ENCODE data around the gene PGLYRP3.

The PGLYRP3 gene

DNA sequence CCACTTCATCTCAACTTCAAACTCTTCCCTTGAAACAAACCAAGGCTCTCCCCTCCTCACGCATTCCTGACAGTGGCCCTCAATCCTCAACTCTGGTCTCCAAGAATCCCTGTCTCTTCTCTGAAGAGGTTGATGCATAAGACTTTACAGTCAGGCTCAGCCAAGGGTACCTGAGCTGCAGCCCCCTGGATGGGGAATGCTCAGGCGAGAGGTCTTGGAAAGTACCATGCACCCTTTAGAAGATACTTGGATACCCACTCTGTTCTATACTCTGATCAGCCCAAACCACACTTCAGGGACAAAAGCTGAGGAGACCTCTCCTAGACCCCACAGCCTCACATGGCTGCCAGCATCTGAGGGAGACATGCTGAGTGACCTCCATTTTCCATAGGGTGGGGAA is 536 bp upstream of the PGLYRP3 start:
- no peak for DNase-seq (ENCODE audit: low spot score)

DNA sequence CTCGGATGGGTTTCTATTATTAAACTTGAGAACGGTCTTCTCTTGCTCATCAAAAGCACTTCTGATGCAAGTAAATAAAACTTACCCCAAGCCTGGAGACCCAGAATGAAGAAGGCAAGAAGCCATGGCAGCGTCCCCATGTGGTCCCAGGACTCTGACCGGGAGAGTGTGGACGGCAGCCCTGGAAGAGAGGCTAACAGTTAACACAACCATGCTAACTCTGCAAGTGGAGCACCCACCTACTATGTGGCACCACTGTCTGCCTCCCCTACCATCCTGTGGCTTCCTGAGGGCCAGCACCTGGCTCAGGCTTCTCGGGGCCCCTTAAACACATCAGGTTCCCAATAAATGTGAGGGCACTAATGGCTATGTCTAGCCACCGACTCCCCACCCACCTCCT is 2.2 kb downstream of the PGLYRP3 start:
- no peak for DNase-seq (ENCODE audit: low spot score)

DNA sequence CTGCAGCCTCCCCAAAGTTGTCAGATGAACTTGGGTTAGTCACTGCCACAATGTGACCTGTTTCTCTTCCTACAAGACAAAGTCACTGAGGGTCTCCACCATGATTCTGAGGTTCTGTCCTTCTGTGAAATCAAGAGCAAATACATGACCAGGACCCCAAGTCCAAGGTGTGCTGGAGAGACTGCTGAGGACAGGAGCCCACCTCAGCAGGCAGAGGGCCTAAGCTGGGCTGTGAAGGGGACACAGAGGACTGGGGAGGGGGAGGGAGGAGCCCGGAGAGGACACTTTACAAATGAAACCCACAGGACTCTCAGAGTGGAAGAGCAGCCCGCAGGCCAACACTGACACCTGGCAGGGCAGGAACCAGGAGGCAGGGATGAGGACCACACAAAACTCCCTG is 3.3 kb downstream of the PGLYRP3 start:
- DNase-seq (ENCODE audit: low spot score), result no peak

DNA sequence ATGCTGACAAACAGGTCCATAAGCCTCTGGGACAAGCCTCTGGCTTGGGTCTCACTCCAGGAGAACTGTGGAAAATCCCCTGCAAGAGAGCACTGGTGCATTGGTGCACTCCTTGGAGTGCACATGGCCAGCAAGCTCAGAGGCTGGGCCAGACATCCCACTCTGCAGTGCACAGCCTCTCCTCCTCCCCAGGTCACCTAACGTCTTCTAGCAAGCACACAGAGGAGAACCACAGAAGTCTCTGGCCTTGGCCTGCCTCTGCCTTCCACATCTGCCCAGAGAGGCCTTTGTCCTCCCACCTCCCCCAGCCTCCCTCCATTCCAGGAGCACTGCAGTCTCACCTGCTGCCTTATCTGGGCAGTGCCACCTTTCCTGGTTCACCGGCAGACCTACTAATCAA is 4.2 kb downstream of the PGLYRP3 start:
- DNase-seq (ENCODE audit: low spot score), result no peak

DNA sequence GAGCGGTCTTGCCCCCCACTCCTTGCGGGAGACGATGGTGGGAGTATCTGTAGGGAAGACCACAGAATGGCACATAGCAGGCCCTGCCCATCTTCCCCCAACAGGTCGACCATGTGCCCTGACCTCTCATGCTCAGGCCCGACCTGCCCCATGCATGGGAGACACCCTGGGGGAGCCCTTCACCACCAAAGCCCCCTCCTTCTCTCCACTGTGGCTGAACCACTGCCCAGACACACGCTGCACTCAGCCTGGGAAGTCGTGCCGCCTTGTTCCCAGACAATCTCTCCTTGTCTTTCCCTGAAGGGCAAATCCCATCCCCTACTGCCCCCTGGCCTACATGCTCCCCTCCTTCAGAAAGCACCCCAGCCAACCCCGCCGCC is 5.5 kb downstream of the PGLYRP3 start:
- no peak for DNase-seq (ENCODE audit: low spot score)

DNA sequence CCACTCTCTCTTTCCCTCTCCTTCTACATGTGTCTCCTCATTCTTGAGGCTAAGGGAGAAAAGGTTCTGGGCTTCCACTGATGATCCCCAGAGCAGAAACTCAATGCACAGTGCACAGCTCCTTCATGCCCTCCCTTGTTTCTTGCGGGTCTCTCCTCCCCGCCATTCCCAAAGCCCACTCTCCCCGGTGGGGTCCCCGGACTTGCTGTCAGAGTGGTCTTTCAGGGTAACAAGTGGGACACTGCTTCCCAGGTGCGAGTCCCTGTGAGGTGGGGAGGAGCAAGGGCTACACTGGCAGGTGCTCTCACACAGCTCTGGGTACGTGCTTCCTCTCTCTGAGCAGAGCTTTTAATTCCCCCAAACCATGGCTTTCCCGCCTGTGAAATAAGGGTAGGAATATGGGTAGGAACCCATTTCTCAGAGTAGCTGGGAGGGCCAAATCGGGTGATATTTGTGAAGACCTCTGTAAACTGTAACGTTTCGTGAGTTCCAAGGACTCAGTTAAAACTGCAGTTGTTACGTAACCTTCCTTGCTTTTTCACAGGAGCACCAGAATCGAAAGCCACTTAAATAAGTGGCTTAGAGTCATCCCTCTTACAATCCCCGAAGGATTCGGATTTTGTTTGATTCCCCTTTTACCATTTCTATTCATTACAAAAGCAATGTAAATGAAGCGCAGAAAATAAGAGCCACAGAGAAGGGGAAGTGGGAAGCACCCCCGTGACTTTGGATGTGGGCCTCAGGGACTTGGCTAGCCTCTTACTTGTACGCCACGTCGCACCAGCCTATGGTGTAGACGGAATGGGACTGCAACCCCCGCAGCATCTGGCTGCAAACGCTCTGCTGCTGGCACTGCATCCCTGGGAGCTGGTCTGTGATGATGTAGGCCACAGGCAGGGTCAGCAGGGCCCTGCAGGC is 6.2 kb downstream of the PGLYRP3 start:
- DNase-seq (ENCODE audit: low spot score), result no peak

DNA sequence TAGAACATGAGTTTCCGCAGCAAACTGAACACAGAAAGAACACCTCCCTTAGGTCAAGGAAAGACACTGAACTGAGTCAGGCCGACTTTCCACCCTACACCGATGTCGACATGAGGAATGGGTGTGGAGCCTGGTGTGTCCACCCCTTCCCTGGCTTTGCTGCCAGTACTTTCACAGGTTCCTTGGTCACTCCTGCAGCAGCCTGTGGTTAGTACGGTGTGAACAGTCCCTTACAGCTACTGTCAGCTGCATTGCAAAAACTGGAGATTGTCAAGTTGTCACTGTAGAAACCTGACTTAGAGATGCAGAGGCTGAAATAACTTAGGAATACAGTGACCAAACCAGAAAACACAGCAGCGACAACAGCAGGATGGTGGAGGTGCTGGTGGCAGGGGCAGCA is 7.1 kb downstream of the PGLYRP3 start:
- no peak for DNase-seq (ENCODE audit: low spot score)

DNA sequence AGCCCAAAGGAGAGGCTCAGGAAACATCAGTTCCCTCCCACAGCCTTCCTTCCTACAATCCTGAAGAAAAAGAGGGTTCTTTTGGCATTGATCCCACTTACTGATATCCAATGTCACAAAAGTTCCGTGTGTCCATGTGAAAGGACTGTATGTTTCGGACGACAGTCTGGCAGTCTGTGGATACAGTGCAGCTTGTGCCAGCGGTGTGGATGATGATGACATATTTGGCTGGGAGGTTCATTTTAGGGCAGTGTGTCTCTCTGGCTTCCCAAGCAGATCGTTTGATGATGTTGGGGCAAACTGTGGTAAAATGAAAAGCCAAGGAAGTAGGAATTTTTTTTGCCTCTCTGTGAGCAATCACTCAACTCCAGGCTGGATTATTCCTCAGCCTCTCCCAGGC is 10.4 kb downstream of the PGLYRP3 start:
- no peak for DNase-seq (ENCODE audit: low spot score)

DNA sequence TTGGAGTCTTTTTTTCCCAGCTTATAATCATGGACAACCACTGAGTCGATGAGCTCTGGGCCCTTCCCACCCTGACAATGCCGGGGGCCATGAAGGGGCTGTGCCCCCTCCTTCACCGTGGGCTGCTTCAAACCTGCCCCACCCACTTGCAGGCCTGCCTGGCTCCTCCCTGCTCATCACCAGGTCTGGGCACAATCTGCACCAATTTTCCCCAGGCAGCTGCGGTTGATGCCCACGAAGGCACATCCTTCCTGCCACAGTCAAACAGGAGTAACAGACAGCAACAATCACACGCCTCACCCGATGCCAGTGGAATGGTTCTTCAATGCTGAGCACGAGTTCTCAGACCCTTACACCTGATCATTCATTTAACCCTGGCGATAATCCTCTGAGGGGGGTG is 18.9 kb downstream of the PGLYRP3 start:
- DNase-seq (ENCODE audit: low spot score), result no peak

DNA sequence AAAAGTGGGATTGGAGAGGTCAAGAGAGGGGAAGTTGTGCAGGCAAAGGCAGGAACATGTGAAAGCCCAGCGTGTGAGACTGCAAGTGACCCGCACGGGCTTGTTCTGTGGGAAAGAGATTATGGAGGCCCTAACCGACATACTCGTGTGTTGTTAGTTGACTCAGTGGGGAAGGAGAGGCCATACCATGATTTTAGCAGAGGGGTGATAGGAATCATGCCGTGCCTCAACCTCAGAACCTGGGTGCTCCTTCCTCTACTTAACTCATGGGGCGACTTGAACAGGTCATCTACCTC is 19.3 kb downstream of the PGLYRP3 start:
- DNase-seq (ENCODE audit: low spot score), result no peak

DNA sequence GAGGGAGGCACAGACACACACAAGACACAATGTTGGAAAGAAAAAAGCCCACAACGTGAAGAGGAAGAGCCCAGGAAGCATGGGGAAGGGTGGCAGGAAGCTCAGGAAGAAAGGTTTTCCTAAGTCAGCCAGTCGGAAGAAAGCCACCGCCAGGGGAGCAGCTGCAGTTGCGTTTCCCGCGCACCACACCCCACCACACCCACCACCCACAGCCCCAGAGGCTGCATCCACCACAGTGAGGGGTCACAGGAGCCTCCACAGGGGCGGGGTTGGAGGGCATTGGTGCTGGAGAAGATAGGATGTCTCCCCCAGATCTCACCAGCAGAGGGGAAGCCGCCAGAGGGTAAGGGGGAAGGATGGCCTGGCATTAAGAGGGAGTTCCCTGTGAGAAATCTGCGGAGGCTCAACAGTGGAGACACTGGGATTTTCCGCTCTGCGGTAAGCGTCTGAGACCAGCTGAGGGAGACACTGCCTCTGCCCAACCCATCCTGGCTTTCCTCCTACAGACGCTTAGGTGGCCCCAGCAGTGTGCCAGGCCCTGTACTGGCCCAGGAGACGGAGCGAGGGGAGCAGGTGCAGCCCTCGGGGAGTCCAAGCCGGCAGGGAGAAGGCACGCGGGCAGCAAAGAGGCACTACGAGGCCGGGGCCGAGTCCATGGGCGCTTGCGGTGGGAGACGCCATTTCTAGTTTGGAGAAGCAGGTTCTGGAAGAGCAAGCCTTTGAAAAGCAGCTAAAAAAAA is 19.8 kb downstream of the PGLYRP3 start:
- DNase-seq (ENCODE audit: low spot score), result no peak

DNA sequence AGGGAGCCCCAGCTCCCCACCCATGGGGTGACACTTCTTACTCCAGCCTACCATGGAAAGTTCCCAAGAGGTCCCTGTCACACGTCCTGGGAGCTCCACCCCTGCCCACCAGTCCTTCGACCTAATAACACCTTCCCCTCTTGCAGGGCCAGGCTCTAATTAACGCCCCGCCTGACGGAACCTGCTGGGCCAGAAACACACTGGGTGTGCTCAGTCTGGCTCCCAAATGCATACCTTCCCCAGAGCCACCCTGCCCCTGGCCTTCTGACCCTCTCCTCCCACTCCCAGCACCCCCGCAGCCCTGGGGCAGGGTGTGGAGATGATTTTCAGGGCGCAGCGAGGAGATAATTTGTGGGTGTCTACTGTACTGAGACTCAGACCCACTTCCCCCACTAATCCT is 20.6 kb downstream of the PGLYRP3 start:
- no peak for DNase-seq (ENCODE audit: low spot score)

DNA sequence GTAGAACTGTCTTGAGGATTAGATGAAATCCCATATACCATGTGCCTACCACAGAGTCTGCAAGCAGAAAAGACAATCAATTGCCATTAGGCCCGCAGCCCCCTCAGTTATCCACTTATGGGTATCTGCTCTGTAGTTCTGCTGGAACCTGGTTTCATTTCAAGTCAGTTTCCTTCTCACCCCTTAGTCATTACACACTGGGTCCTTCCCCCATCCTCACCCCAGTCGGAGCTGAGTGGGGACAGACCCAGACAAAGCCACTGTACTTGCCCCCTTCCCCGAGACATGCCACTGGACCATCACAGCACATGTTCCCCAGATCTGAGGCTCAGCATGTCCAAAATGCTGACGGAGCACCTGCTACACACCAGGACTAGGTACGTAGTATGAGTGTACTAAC is 21.2 kb downstream of the PGLYRP3 start:
- DNase-seq (ENCODE audit: low spot score), result no peak

DNA sequence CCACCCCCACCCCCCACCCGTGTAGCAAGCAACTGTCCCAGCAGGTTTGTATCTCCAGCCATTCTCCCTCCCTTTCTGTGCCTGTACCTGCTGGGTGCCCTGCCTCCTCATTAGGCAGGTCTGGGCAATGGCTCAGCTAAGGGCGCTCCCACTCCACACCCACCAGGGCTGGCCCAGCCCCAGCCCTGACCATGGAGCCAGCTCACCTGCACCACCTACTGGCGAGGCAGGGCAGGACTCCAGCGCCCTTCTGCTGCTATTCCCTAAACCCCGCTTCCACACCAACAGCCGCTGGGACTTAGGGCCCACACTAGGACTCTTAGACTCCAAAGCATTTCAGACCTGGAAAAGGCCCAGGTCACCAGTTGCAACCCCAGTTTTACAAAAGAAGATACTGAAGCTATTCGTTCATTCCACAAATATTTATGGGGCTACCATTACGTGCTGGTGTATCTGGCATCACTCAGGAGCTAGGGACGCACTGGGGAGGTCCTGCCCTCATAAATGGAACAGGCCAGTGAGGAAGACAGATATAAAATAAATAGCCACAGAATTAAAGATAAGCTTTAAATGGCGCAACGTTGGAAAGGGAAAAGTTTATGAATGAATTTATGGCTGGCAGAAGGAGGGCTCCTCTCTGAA is 24.0 kb downstream of the PGLYRP3 start:
- DNase-seq (ENCODE audit: low spot score), result no peak

DNA sequence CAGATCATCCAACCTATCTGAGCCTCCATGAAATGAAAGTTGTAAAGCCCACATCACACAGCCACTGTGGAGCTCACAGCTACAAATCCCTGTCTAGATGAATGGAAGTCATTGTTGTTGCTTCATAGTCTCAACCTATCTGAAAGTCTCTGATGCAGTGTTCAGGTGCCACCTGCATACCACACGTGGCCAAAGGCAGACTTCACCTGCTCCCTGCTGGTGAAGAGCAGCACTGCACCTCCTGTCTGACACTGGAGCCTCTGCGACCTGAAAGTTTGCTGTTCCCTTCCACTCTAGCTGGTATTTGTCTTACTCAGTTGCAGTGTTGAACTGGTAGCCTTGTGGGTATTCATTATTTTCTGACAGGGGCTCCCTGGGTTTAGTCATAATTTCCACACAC is 34.9 kb downstream of the PGLYRP3 start:
- DNase-seq (ENCODE audit: low spot score), result no peak

DNA sequence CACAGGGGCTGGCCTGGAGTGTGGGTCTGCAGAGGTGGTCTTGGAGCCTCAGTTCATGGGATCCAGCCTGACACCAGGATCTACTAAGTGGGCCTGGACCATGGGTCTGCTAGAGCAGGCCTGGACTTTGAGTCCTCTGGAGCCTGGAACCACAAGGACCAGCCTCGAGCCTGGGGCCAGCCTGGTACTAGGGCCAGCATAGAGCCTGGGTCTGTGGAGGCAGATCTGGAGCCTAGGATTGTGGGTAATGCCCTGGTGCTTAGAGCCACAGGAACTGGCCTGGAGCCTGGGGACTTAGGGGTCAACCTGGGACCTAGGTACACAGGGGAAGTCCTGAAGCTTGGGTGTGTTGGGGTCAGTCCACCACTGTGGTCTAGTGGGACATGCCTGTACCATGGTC is 40.6 kb downstream of the PGLYRP3 start:
- no peak for DNase-seq (ENCODE audit: low spot score)

DNA sequence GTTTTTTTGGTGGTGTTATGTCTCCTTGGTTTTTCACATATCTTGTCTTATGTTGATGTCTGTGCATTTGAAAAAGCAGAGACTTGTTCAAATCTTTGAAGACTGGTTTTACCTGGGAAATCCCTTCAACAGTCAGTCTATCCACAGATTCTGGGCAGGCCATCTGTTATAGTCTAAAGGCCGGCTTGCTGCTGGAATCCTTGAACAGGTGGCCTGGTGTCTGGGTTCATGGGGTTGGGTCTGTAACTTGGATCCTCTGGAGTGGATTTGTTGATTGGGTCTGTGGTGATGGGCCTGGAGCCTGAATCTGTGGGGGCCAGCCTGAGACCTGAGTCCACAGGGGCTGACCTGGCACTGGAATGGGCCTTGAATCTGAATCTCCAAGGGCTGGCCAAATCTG is 41.0 kb downstream of the PGLYRP3 start:
- no peak for DNase-seq (ENCODE audit: low spot score)

DNA sequence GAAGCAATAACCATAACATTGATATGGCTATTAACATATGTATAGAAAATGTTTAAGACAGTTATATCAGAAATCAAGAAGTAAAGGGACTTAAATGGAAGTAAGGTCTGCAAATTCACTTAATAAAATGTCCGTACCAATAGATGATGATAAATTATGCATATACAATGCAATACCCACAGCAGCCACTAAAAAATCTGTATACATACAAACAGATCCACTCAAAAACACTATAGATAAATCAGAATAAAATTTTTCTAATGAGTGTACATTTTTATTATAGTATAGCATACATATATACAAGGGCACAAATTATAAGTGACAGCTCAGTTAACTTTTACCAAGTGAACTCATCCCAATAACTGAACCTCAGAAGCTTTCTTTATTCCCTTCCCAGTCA is 47.3 kb downstream of the PGLYRP3 start:
- no peak for DNase-seq (ENCODE audit: low spot score)

DNA sequence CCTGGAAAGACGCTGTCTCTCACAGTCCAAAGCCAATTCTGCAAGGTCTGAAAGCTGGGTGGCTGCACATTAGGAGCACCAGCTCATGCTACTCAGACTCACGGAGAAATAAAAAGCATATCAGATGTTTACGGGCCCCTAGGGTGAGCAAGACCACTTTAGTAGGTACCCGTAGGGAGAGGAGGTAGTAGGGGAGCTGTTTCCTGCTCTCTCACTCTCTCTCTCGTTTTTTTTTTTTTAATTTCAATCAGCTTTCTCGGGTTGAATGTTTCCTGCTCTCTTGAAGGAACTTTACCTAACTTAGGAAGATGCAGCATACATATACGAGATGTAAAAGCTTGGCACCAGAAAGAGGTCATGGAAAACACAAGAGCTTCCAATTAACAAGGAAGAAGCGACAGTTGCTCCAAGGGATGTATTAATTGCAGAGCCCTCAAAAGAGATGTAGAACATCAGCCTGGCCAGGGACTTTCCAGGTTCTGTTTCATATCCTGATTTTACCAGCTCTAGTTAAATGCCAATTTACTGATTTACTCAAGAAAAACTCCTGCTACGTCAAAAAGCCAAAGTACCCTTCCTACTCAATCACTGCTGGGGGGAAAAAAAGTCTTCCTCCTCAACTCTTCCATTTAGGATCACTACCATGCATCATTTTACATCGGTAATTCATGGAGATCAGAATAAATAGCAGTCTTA is 50.1 kb downstream of the PGLYRP3 start:
- DNase-seq (ENCODE audit: low spot score), result no peak

DNA sequence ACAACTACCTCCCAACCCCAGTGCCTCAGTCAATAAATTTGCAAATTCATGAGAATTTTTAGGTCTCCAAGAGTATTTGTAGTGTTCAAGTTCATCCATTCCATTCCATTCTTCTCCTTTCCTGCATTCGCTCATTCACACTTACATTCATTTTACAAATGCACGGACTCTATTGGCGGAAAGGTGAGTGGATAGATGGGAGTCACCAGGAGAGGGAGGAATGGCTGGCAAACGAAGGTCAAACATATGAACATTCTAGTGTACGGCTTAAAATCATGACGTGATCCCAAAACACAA is 50.7 kb downstream of the PGLYRP3 start:
- DNase-seq (ENCODE audit: low spot score), result no peak

DNA sequence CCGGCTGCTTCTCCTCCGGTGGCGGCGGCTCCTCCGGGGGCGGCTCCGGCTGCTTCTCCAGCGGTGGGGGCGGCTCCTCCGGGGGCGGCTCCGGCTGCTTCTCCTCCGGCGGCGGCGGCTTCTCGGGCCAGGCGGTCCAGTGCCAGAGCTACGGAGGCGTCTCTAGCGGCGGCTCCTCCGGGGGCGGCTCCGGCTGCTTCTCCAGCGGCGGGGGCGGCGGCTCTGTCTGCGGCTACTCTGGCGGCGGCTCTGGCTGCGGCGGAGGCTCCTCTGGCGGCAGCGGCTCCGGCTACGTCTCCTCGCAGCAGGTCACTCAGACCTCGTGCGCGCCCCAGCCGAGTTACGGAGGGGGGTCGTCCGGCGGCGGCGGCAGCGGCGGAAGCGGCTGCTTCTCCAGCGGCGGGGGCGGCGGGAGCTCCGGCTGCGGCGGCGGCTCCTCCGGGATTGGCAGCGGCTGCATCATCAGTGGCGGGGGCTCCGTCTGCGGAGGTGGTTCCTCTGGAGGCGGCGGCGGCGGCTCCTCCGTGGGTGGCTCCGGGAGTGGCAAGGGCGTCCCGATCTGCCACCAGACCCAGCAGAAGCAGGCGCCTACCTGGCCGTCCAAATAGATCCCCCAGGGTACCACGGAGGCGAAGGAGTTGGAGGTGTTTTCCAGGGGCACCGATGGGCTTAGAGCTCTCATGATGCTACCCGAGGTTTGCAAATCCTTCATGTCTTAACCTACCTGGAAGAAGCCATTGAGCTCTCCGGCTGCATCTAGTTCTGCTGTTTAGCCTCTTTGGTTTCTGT is 51.3 kb downstream of the PGLYRP3 start:
- no peak for DNase-seq (ENCODE audit: low spot score)

Measured in putamen (tissue), 1 donor.